Ascending aorta (tissue), 2 donors: ENCODE measurements around the gene MTHFS. TPM values are rescaled to one million over a fixed set of nuclear protein-coding genes. Genes with fewer than 3 reads are reported as not detected.

Experiments used
- DNase-seq, 2 donors: peaks; one replicate each; pipeline ENCODE4 v3.0.0-alpha.2; 2019; ENCODE audit warnings: low spot score in 2 of 2
- H3K27ac ChIP-seq, 2 donors: fragments of 200-600 bp; sonication (generic); one replicate each; pipeline ENCODE4 v1.5.1; 2016 to 2017; ENCODE audit warnings: mild to moderate bottlenecking in 1 of 2
- H3K27me3 ChIP-seq: fragments of 200-600 bp; sonication (generic); one replicate; pipeline ENCODE4 v1.5.1; 2017
- H3K36me3 ChIP-seq, 2 donors: fragments of 200-600 bp; sonication (generic); one replicate each; pipeline ENCODE4 v1.5.1; 2016
- H3K4me1 ChIP-seq, 2 donors: fragments of 200-600 bp; sonication (generic); one replicate each; pipeline ENCODE4 v1.5.1; 2016 to 2017; ENCODE audit warnings: mild to moderate bottlenecking in 1 of 2
- H3K4me3 ChIP-seq, 2 donors: fragments of 200-600 bp; sonication (generic); one replicate each; pipeline ENCODE4 v1.5.1; 2016 to 2017; ENCODE audit warnings: mild to moderate bottlenecking in 1 of 2
- H3K9me3 ChIP-seq, 2 donors: fragments of 200-600 bp; sonication (generic); one replicate each; pipeline ENCODE4 v1.5.1; 2016
- CTCF ChIP-seq, 3 experiments: fragments of 200-600 bp in 2 of 3; fragments of 450-650 bp in 1 of 3; sonication (generic) in 2 of 3; IDR thresholded peaks; one replicate each; pipeline ENCODE4 v1.5.1; 2016 to 2019; ENCODE audit warnings: antibody characterized with exemption in 3 of 3, mild to moderate bottlenecking in 1 of 3, moderate library complexity in 1 of 3
- intact Hi-C: fragments of 100-400 bp; cut with DNase I; formaldehyde crosslinking; loops from one replicate; pipeline ENCODE4 v1.15.1; 2023
- total RNA-seq: library from RNA; depleted of rRNA; stranded (reverse); fragments of >200 nt; gene quantifications from one replicate; pipeline ENCODE4 v1.1.0, GENCODE V29; 2016

The MTHFS gene
- total RNA-seq, 1 donor from 2014 or later = 0.75 TPM

GRCh38 chr15:79886124-79886523, 10.7 kb downstream of the MTHFS start:
- no peak for TF ChIP-seq CTCF (IDR thresholded peaks at IDR 0.05)
- no peak for DNase-seq
- no peaks in the 10 kb centered on the region for H3K9me3 ChIP-seq
- H3K27me3 ChIP-seq = no peaks in the 10 kb centered on the region
- H3K4me1 ChIP-seq = no peaks in the 10 kb centered on the region
- H3K36me3 ChIP-seq = peaks cover 4 to 26% of the 10 kb centered on the region in 2 donors
- intact Hi-C loops = no loop called here
- H3K4me3 ChIP-seq = no peak overlapping the region
- no peak overlapping the region for H3K27ac ChIP-seq

GRCh38 chr15:79884204-79884596, 12.6 kb downstream of the MTHFS start:
- intact Hi-C loops = no loop called here
- Histone ChIP-seq H3K4me1 (no peaks in the 10 kb centered on the region), H3K27ac (no peak overlapping the region), H3K36me3 (peaks cover 12 to 40% of the 10 kb centered on the region in 2 donors), H3K9me3 (peaks cover 0 to under 1% of the 10 kb centered on the region in 2 donors), H3K27me3 (no peaks in the 10 kb centered on the region), H3K4me3 (no peak overlapping the region)
- no peak for DNase-seq
- TF ChIP-seq CTCF (IDR thresholded peaks at IDR 0.05) = no peak

- no peak overlapping the region for H3K27ac ChIP-seq
- no peaks in the 10 kb centered on the region for H3K4me1 ChIP-seq
- intact Hi-C loops = no loop called here
- no peak overlapping the region for H3K4me3 ChIP-seq
- peaks cover 12 to 42% of the 10 kb centered on the region in 2 donors for H3K36me3 ChIP-seq
- H3K27me3 ChIP-seq = no peaks in the 10 kb centered on the region
- DNase-seq = no peak
- TF ChIP-seq CTCF (IDR thresholded peaks at IDR 0.05) = no peak
- H3K9me3 ChIP-seq = peaks cover 0 to 5% of the 10 kb centered on the region in 2 donors
These were observed 13.1 kb downstream of the MTHFS start for GRCh38 chr15:79883579-79884203.

- Histone ChIP-seq H3K36me3 (peaks cover 13 to 51% of the 10 kb centered on the region in 2 donors), H3K27ac (no peak overlapping the region), H3K4me1 (no peaks in the 10 kb centered on the region), H3K27me3 (no peaks in the 10 kb centered on the region), H3K4me3 (no peak overlapping the region), H3K9me3 (peaks cover 18 to 22% of the 10 kb centered on the region in 2 donors)
- no peak for DNase-seq
- intact Hi-C loops = no loop called here
- TF ChIP-seq CTCF (IDR thresholded peaks at IDR 0.05) = no peak
These were observed 15.1 kb downstream of the MTHFS start for GRCh38 chr15:79881668-79882067.

- peaks cover 18 to 23% of the 10 kb centered on the region in 2 donors for H3K9me3 ChIP-seq
- DNase-seq = no peak
- no peaks in the 10 kb centered on the region for H3K27me3 ChIP-seq
- no peaks in the 10 kb centered on the region for H3K4me1 ChIP-seq
- H3K36me3 ChIP-seq = peaks cover 13 to 51% of the 10 kb centered on the region in 2 donors
- intact Hi-C loops = no loop called here
- no peak overlapping the region for H3K4me3 ChIP-seq
- no peak overlapping the region for H3K27ac ChIP-seq
- TF ChIP-seq CTCF (IDR thresholded peaks at IDR 0.05) = no peak
These were observed 15.6 kb downstream of the MTHFS start for GRCh38 chr15:79881254-79881653.
